Prostate gland (tissue), 2 donors: ENCODE measurements around the gene ELAVL1.

ENCODE experiments used
- POLR2A ChIP-seq: fragments of 450-650 bp; IDR thresholded peaks from one replicate; pipeline ENCODE4 v1.6.1; 2016; ENCODE audit warnings: antibody characterized with exemption, mild to moderate bottlenecking
- POLR2AphosphoS5 ChIP-seq: sonication (generic); formaldehyde crosslinking; IDR thresholded peaks from one replicate; pipeline ENCODE4 v1.6.1; 2017; ENCODE audit warnings: antibody characterized with exemption
- TF ChIP-seq, protein P1 (sequence below), 4 experiments: fragments of 200-600 bp in 2 of 4; fragments of 450-650 bp in 2 of 4; sonication (generic) in 2 of 4; IDR thresholded peaks; 1 replicate in 3 of 4; 2 replicates in 1 of 4; pipeline ENCODE4 v1.5.1; 2016 to 2019; ENCODE audit warnings: antibody characterized with exemption in 4 of 4, mild to moderate bottlenecking in 2 of 4, moderate library complexity in 2 of 4

DNA sequence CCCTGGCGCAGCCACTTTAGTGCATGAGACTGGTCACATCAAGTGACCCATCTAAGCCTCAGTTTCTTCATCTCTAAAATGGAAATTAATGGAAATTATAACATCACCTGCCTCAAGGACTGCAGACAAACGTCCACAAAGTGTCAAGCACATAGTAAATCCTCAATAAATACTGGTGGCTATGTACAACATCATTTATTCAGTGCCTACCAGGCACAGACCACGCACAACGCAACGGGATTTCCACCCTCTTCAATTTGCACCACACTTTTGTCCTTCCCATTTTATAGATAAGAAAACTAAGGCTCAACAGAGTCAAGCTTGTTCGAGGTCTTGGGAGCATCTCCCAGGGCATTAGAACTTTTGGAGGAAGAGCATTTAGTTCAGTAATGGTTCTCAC is 1.4 kb downstream of the ELAVL1 start:
- no peak for TF ChIP-seq POLR2A
- TF ChIP-seq, protein P1, sequence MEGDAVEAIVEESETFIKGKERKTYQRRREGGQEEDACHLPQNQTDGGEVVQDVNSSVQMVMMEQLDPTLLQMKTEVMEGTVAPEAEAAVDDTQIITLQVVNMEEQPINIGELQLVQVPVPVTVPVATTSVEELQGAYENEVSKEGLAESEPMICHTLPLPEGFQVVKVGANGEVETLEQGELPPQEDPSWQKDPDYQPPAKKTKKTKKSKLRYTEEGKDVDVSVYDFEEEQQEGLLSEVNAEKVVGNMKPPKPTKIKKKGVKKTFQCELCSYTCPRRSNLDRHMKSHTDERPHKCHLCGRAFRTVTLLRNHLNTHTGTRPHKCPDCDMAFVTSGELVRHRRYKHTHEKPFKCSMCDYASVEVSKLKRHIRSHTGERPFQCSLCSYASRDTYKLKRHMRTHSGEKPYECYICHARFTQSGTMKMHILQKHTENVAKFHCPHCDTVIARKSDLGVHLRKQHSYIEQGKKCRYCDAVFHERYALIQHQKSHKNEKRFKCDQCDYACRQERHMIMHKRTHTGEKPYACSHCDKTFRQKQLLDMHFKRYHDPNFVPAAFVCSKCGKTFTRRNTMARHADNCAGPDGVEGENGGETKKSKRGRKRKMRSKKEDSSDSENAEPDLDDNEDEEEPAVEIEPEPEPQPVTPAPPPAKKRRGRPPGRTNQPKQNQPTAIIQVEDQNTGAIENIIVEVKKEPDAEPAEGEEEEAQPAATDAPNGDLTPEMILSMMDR (IDR thresholded peaks at IDR 0.05): no peak
- no peak for TF ChIP-seq POLR2AphosphoS5
